Stimulated activated CD4-positive, alpha-beta T cell treated with anti-CD3 and anti-CD28 coated beads, Interleukin-15, amount 100 ng/mL, for 48 hours (primary cell): ENCODE data around the gene PDE4D.
"Not testable (repeated sequence)": the region's sequence is repeated elsewhere in the genome, so short reads cannot be mapped to it uniquely, and the experiment has no call there.

ENCODE experiments used
- DNase-seq, 2 donors: peaks; one replicate each; pipeline ENCODE4 v3.0.0-alpha.2; 2020; ENCODE audit warnings: low read depth in 2 of 2

Gene PDE4D

GRCh38 chr5:59583151-59583809 lies 310.2 kb downstream of the PDE4D start:
- DNase-seq = no peak

GRCh38 chr5:59582746-59583145 lies 310.8 kb downstream of the PDE4D start:
- no peak for DNase-seq

GRCh38 chr5:59579824-59580167 lies 313.7 kb downstream of the PDE4D start:
- no peak for DNase-seq

GRCh38 chr5:59579101-59579823 lies 314.3 kb downstream of the PDE4D start:
- no peak for DNase-seq

GRCh38 chr5:59577485-59577884 lies 316.0 kb downstream of the PDE4D start:
- no peak for DNase-seq

- DNase-seq = no peak
Measured at GRCh38 chr5:59575648-59576445, 317.7 kb downstream of the PDE4D start.

GRCh38 chr5:59573509-59573908 lies 320.0 kb downstream of the PDE4D start:
- not testable (repeated sequence) for DNase-seq

GRCh38 chr5:59571067-59571466 lies 322.5 kb downstream of the PDE4D start:
- DNase-seq = no peak

GRCh38 chr5:59569608-59570334 lies 323.8 kb downstream of the PDE4D start:
- no peak for DNase-seq

GRCh38 chr5:59569158-59569557 lies 324.4 kb downstream of the PDE4D start:
- no peak for DNase-seq

- no peak for DNase-seq
Measured at GRCh38 chr5:59568161-59568560, 325.4 kb downstream of the PDE4D start.

- no peak for DNase-seq
Measured at GRCh38 chr5:59565551-59565950, 328.0 kb downstream of the PDE4D start.

- no peak for DNase-seq
Measured at GRCh38 chr5:59564895-59565294, 328.6 kb downstream of the PDE4D start.

GRCh38 chr5:59562756-59563389 lies 330.7 kb downstream of the PDE4D start:
- peak in 1 of 2 donors; percentile 0 for DNase-seq

- no peak for DNase-seq
Measured at GRCh38 chr5:59560553-59560952, 333.0 kb downstream of the PDE4D start.

- no peak for DNase-seq
Measured at GRCh38 chr5:59559847-59560246, 333.7 kb downstream of the PDE4D start.

GRCh38 chr5:59559323-59559722 lies 334.2 kb downstream of the PDE4D start:
- DNase-seq = no peak

- no peak for DNase-seq
Measured at GRCh38 chr5:59558501-59558900, 335.0 kb downstream of the PDE4D start.

- DNase-seq = no peak
Measured at GRCh38 chr5:59557572-59557971, 336.0 kb downstream of the PDE4D start.

- DNase-seq = no peak
Measured at GRCh38 chr5:59555596-59555995, 337.9 kb downstream of the PDE4D start.

- no peak for DNase-seq
Measured at GRCh38 chr5:59554501-59554900, 339.0 kb downstream of the PDE4D start.

GRCh38 chr5:59553992-59554391 lies 339.5 kb downstream of the PDE4D start:
- DNase-seq = no peak
